T-helper 1 cell treated with Interleukin-12 subunit alpha and Interleukin-12 subunit beta and Interleukin-4 antibody, amounts not matched to agents 30 ng/mL and 1 ng/mL, for 36 hours (primary cell): ENCODE measurements around the gene GPR162. TPM values are rescaled to one million over a fixed set of nuclear protein-coding genes. Genes with fewer than 3 reads are reported as not detected.

ENCODE experiments used
- intact Hi-C: fragments of 100-400 bp; cut with micrococcal nuclease; formaldehyde crosslinking; loops from one replicate; pipeline ENCODE4 v1.15.1; 2024
- total RNA-seq: library from RNA; stranded (reverse); gene quantifications from 2 replicates; pipeline ENCODE4 v1.2.3, GENCODE V29; 2022

GPR162 gene
- total RNA-seq, 1 donor from 2014 or later = 0.29 TPM

GRCh38 chr12:6786416-6787094, 35.1 kb upstream of the GPR162 start:
- intact Hi-C loops = no loop called here

GRCh38 chr12:6787309-6787708, 34.3 kb upstream of the GPR162 start:
- intact Hi-C loops = no loop called here

- intact Hi-C loops = loop anchor here (1.0 kb wide), 5 partner anchors 9 to 295 kb away; partner anchors contain the start of genes MLF2, NCAPD2 and USP5
Observed at GRCh38 chr12:6788972-6789924, 32.4 kb upstream of the GPR162 start, which contains the start of gene CD4. Gene CD4, plus strand, starts transcription at chr12:6789528. Its CDS starts 10,611 bp downstream, at chr12:6800139.

- intact Hi-C loops = loop anchor here (1.0 kb wide), 1 partner anchor 101 kb away; the partner anchor contains the start of gene ZNF384
Observed at GRCh38 chr12:6790496-6791150, 31.0 kb upstream of the GPR162 start.

GRCh38 chr12:6791931-6792520, 29.6 kb upstream of the GPR162 start:
- intact Hi-C loops = loop anchor here (1.0 to 2.0 kb wide), 3 partner anchors 17 to 68 kb away; partner anchors contain the start of gene COPS7A

GRCh38 chr12:6792522-6793201, 29.0 kb upstream of the GPR162 start:
- intact Hi-C loops = loop anchor here (1.0 to 2.0 kb wide), 4 partner anchors 16 to 184 kb away; partner anchors contain the start of gene COPS7A

- intact Hi-C loops = no loop called here
Observed at GRCh38 chr12:6795088-6795487, 26.5 kb upstream of the GPR162 start.

- intact Hi-C loops = no loop called here
Observed at GRCh38 chr12:6796576-6796975, 25.0 kb upstream of the GPR162 start.

- intact Hi-C loops = no loop called here
Observed at GRCh38 chr12:6799147-6799546, 22.5 kb upstream of the GPR162 start.

GRCh38 chr12:6807170-6807569, 14.5 kb upstream of the GPR162 start:
- intact Hi-C loops = no loop called here

GRCh38 chr12:6809056-6809455, 12.6 kb upstream of the GPR162 start:
- intact Hi-C loops = loop anchor here (2.0 kb wide), 1 partner anchor 16 kb away; no protein-coding TSS in a partner anchor

- intact Hi-C loops = no loop called here
Observed at GRCh38 chr12:6810758-6811157, 10.9 kb upstream of the GPR162 start.

GRCh38 chr12:6813363-6813762, 8.3 kb upstream of the GPR162 start:
- intact Hi-C loops = no loop called here

GRCh38 chr12:6816598-6816997, 5.0 kb upstream of the GPR162 start:
- intact Hi-C loops = no loop called here

GRCh38 chr12:6817098-6817497, 4.5 kb upstream of the GPR162 start:
- intact Hi-C loops = no loop called here

- intact Hi-C loops = no loop called here
Observed at GRCh38 chr12:6817662-6818157, 3.9 kb upstream of the GPR162 start.

GRCh38 chr12:6818222-6818621, 3.4 kb upstream of the GPR162 start:
- intact Hi-C loops = no loop called here

- intact Hi-C loops = no loop called here
Observed at GRCh38 chr12:6818645-6819044, 3.0 kb upstream of the GPR162 start.

GRCh38 chr12:6819106-6820030, 2.3 kb upstream of the GPR162 start:
- intact Hi-C loops = no loop called here
